ENCODE data around the gene HEXD.
"Not testable (repeated sequence)": the region's sequence is repeated elsewhere in the genome, so short reads cannot be mapped to it uniquely, and the experiment has no call there.

- TF ChIP-seq, protein P1, sequence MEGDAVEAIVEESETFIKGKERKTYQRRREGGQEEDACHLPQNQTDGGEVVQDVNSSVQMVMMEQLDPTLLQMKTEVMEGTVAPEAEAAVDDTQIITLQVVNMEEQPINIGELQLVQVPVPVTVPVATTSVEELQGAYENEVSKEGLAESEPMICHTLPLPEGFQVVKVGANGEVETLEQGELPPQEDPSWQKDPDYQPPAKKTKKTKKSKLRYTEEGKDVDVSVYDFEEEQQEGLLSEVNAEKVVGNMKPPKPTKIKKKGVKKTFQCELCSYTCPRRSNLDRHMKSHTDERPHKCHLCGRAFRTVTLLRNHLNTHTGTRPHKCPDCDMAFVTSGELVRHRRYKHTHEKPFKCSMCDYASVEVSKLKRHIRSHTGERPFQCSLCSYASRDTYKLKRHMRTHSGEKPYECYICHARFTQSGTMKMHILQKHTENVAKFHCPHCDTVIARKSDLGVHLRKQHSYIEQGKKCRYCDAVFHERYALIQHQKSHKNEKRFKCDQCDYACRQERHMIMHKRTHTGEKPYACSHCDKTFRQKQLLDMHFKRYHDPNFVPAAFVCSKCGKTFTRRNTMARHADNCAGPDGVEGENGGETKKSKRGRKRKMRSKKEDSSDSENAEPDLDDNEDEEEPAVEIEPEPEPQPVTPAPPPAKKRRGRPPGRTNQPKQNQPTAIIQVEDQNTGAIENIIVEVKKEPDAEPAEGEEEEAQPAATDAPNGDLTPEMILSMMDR (IDR thresholded peaks at IDR 0.05): not testable (repeated sequence)
- TF ChIP-seq POLR2A (IDR thresholded peaks at IDR 0.05): not testable (repeated sequence)
These were observed 41.8 kb downstream of the HEXD start for GRCh38 chr17:82459936-82460335.
